OCI-LY1 (cell line): Measurements from ENCODE around the gene CCDC146.

Experiments
- H2AFZ ChIP-seq: fragments of 200-600 bp; sonication (generic), shearing (Covaris generic); 2 replicates; pipeline ENCODE4 v1.6.0; 2014; ENCODE audit warnings: antibody characterized with exemption, mild to moderate bottlenecking, low read length
- H3F3A ChIP-seq: fragments of 200-600 bp; sonication (generic), shearing (Covaris generic); 2 replicates; pipeline ENCODE4 v1.6.0; 2014; ENCODE audit warnings: mild to moderate bottlenecking, antibody characterized with exemption, low read length, moderate library complexity; ENCODE audit not compliant: insufficient read depth
- H3K27ac ChIP-seq: fragments of 200-600 bp; sonication (generic); 2 replicates; pipeline ENCODE4 v1.5.1; 2014; ENCODE audit warnings: low read length, mixed run types, mild to moderate bottlenecking, low read depth; ENCODE audit not compliant: poor library complexity, severe bottlenecking
- H3K27me3 ChIP-seq: fragments of 200-600 bp; sonication (generic); 2 replicates; pipeline ENCODE4 v1.6.0; 2014; ENCODE audit warnings: antibody characterized with exemption, mild to moderate bottlenecking, low read length, moderate library complexity; ENCODE audit not compliant: insufficient read depth
- H3K36me3 ChIP-seq: fragments of 200-600 bp; sonication (generic); 2 replicates; pipeline ENCODE4 v1.6.1; 2014; ENCODE audit warnings: mild to moderate bottlenecking, antibody characterized with exemption, low read length, moderate library complexity, mixed read lengths; ENCODE audit not compliant: insufficient read depth
- H3K4me1 ChIP-seq: fragments of 200-600 bp; sonication (generic); 2 replicates; pipeline ENCODE4 v1.5.1; 2014; ENCODE audit warnings: mild to moderate bottlenecking, low read length, moderate library complexity; ENCODE audit not compliant: insufficient read depth, severe bottlenecking
- H3K4me2 ChIP-seq: fragments of 200-600 bp; sonication (generic), shearing (Covaris generic); 2 replicates; pipeline ENCODE4 v1.6.1; 2014; ENCODE audit warnings: low read length
- H3K4me3 ChIP-seq: fragments of 200-600 bp; sonication (generic); 2 replicates; pipeline ENCODE4 v1.5.1; 2014; ENCODE audit warnings: low read length, low read depth, mild to moderate bottlenecking, mixed read lengths; ENCODE audit not compliant: poor library complexity, severe bottlenecking
- H3K79me2 ChIP-seq: fragments of 200-600 bp; shearing (Covaris generic); 2 replicates; pipeline ENCODE4 v1.6.1; 2016; ENCODE audit warnings: mixed run types, low read length, mixed read lengths; ENCODE audit not compliant: insufficient read depth
- H3K9ac ChIP-seq: fragments of 200-600 bp; sonication (generic), shearing (Covaris generic); 2 replicates; pipeline ENCODE4 v1.6.1; 2014; ENCODE audit warnings: mild to moderate bottlenecking, low read length, mixed read lengths
- H3K9me2 ChIP-seq: fragments of 200-600 bp; sonication (generic), shearing (Covaris generic); 2 replicates; pipeline ENCODE4 v1.6.1; 2014; ENCODE audit warnings: low read depth, mild to moderate bottlenecking, low read length, mixed read lengths
- H3K9me3 ChIP-seq: fragments of 200-600 bp; shearing (Covaris generic); 2 replicates; pipeline ENCODE4 v1.6.1; 2014; ENCODE audit warnings: low read length, mixed read lengths
- H4K20me1 ChIP-seq: fragments of 200-600 bp; sonication (generic), shearing (Covaris generic); 2 replicates; pipeline ENCODE4 v1.6.0; 2016; ENCODE audit warnings: mild to moderate bottlenecking, low read length; ENCODE audit not compliant: insufficient read depth
- CTCF ChIP-seq: fragments of 200-600 bp; sonication (generic), shearing (Covaris generic); IDR thresholded peaks from 2 replicates; pipeline ENCODE4 v1.5.1; 2017; ENCODE audit warnings: mild to moderate bottlenecking, antibody characterized with exemption, low read length, moderate library complexity, mixed read lengths
- EZH2 ChIP-seq: fragments of 200-600 bp; sonication (generic), shearing (Covaris generic); IDR thresholded peaks from 2 replicates; pipeline ENCODE4 v1.8.0; 2017; ENCODE audit warnings: borderline replicate concordance, mixed run types, mild to moderate bottlenecking, antibody characterized with exemption, low read length, moderate library complexity, mixed read lengths

Gene CCDC146

GRCh38 chr7:77266291-77266794, 143.9 kb downstream of the CCDC146 start:
- H3K4me3 ChIP-seq = no peak overlapping the region

DNA sequence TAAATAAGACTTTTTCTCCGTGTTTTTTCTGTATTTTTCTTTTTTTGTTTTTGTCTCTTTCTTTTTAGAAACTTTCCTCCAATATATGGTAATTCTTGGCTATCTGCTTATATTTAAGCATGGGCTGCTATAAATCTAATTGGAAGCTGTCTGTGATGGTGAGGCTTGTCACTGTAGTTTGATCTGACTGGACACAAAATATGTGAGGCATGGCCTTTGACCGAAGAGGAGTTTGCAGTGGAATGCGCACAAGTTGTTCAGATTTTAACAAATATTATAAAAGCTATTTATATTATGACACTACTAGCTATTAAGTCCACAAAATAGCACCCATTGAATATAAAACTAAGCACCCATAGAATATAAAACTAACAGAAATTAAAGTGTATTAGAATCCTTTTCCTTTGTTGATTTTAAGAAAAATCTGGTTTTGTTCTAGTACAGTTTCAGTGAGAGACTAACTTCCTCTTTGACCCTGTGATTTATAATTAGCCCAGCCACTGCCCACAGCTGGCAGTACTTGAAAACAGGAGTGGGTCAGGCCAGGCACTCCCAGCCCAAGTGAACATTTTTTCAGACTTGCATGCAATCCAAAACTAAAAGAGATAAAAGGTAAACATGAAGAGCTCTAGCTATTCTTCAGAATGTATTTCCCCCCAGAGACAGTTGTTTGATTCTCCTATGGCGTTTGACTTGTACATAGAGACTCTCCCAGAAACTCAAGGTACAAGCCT, 147.1 kb downstream of the CCDC146 start:
- Histone ChIP-seq H3K4me3 (peak overlapping the region; percentile 5), H3K79me2 (no peaks in the 10 kb centered on the region), H3K4me1 (peaks cover 40% of the 10 kb centered on the region), H3K9ac (no peak overlapping the region), H4K20me1 (no peaks in the 10 kb centered on the region), H3K27me3 (no peaks in the 10 kb centered on the region), H3K36me3 (no peaks in the 10 kb centered on the region), H3K4me2 (peak overlapping the region; percentile 48), H3F3A (no peaks in the 10 kb centered on the region), H3K9me3 (no peaks in the 10 kb centered on the region), H3K27ac (peak overlapping the region; percentile 68), H3K9me2 (no peaks in the 10 kb centered on the region), H2AFZ (no peak overlapping the region)
- no peak for TF ChIP-seq CTCF
- no peak for TF ChIP-seq EZH2

More at GRCh38 chr7:77266291-77266794, 143.9 kb downstream of the CCDC146 start:
- no peaks in the 10 kb centered on the region for H3K9me3 ChIP-seq
- no peaks in the 10 kb centered on the region for H3K27me3 ChIP-seq
- H3K9ac ChIP-seq = no peak overlapping the region
- no peak overlapping the region for H3K27ac ChIP-seq
- peaks cover 40% of the 10 kb centered on the region for H3K4me1 ChIP-seq
- no peak for TF ChIP-seq EZH2
- no peaks in the 10 kb centered on the region for H3K9me2 ChIP-seq
- H3K4me2 ChIP-seq = no peak overlapping the region
- no peaks in the 10 kb centered on the region for H4K20me1 ChIP-seq
- no peaks in the 10 kb centered on the region for H3K36me3 ChIP-seq
- H2AFZ ChIP-seq = no peak overlapping the region
- H3F3A ChIP-seq = no peaks in the 10 kb centered on the region
- H3K79me2 ChIP-seq = no peaks in the 10 kb centered on the region

DNA sequence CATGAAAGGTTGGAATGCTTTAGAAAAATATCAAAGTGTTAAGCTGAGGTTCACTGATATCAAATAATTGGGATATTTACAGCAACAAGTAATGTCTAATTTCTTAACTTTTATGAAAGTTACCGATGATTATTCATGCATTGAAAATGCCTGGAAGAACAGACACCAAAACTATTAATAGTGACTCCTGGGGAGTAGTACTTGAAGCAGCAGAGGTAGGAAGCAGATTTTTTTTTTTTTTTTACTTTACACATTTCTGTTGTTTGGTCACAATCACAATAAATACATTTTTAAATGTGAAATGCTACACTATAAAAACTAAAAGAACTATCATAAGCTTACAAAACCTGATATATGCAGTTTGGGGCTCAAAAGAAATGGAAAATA, 147.7 kb downstream of the CCDC146 start:
- Histone ChIP-seq H3K4me1 (peaks cover 40% of the 10 kb centered on the region), H3K4me2 (peak overlapping the region; percentile 48), H3F3A (no peaks in the 10 kb centered on the region), H3K27me3 (no peaks in the 10 kb centered on the region), H3K9me2 (no peaks in the 10 kb centered on the region), H3K36me3 (no peaks in the 10 kb centered on the region), H3K79me2 (no peaks in the 10 kb centered on the region), H3K4me3 (peak overlapping the region; percentile 5), H2AFZ (no peak overlapping the region), H3K9me3 (no peaks in the 10 kb centered on the region), H3K27ac (peak overlapping the region; percentile 68), H3K9ac (no peak overlapping the region), H4K20me1 (no peaks in the 10 kb centered on the region)
- TF ChIP-seq EZH2 (no peak), CTCF (no peak)
